Esophagus squamous epithelium (tissue), 4 donors: ENCODE results near the gene TMEM145.
A peak's percentile ranks its signal among the peaks of the same experiment; 100 is the strongest.

Experiments
- POLR2A ChIP-seq, 4 donors: fragments of 450-650 bp; IDR thresholded peaks; one replicate each; pipeline ENCODE4 v1.6.1; 2017; ENCODE audit warnings: antibody characterized with exemption in 4 of 4, mild to moderate bottlenecking in 4 of 4, moderate library complexity in 3 of 4
- TF ChIP-seq, protein P1 (sequence below), 6 experiments: fragments of 450-650 bp in 4 of 6; fragments of 200-600 bp in 2 of 6; sonication (generic) in 2 of 6; IDR thresholded peaks; one replicate each; pipeline ENCODE4 v1.5.1; 2016 to 2019; ENCODE audit warnings: antibody characterized with exemption in 6 of 6, mild to moderate bottlenecking in 4 of 6, moderate library complexity in 4 of 6

GRCh38 chr19:42284066-42284501 lies 29.0 kb upstream of the TMEM145 start:
- TF ChIP-seq POLR2A (IDR thresholded peaks at IDR 0.05), result peak in 2 of 4 donors; percentile 28 to 54
- TF ChIP-seq, protein P1, sequence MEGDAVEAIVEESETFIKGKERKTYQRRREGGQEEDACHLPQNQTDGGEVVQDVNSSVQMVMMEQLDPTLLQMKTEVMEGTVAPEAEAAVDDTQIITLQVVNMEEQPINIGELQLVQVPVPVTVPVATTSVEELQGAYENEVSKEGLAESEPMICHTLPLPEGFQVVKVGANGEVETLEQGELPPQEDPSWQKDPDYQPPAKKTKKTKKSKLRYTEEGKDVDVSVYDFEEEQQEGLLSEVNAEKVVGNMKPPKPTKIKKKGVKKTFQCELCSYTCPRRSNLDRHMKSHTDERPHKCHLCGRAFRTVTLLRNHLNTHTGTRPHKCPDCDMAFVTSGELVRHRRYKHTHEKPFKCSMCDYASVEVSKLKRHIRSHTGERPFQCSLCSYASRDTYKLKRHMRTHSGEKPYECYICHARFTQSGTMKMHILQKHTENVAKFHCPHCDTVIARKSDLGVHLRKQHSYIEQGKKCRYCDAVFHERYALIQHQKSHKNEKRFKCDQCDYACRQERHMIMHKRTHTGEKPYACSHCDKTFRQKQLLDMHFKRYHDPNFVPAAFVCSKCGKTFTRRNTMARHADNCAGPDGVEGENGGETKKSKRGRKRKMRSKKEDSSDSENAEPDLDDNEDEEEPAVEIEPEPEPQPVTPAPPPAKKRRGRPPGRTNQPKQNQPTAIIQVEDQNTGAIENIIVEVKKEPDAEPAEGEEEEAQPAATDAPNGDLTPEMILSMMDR (IDR thresholded peaks at IDR 0.05), result no peak
